HG03342 (cell line): Measurements from ENCODE around the gene RBM14.
"Not testable (repeated sequence)": the region's sequence is repeated elsewhere in the genome, so short reads cannot be mapped to it uniquely, and the experiment has no call there.

Experiments used
- ATAC-seq: cut with Tn5 transposase; IDR thresholded peaks from one replicate; pipeline ENCODE4 v1.9.1; 2021; ENCODE audit warnings: mild to moderate bottlenecking, moderate library complexity; ENCODE audit not compliant: unreplicated experiment

RBM14 gene

GRCh38 chr11:66632952-66633351 is 16.5 kb downstream of the RBM14 start:
- ATAC-seq = no peak

- no peak for ATAC-seq
Observed at GRCh38 chr11:66636411-66636810, 20.0 kb downstream of the RBM14 start.

GRCh38 chr11:66637557-66638176 is 21.2 kb downstream of the RBM14 start:
- no peak for ATAC-seq

- ATAC-seq = peak; percentile 95
Observed at GRCh38 chr11:66638177-66639065, 22.0 kb downstream of the RBM14 start, which contains the start of gene RBM4. Gene RBM4 (plus strand): TSS chr11:66638703. CDS start chr11:66639712, 1,009 bp downstream.

GRCh38 chr11:66639066-66639813 is 22.8 kb downstream of the RBM14 start:
- no peak for ATAC-seq

GRCh38 chr11:66639814-66640340 is 23.4 kb downstream of the RBM14 start:
- ATAC-seq = not testable (repeated sequence)

GRCh38 chr11:66641834-66642233 is 25.4 kb downstream of the RBM14 start:
- no peak for ATAC-seq

- no peak for ATAC-seq
Observed at GRCh38 chr11:66643745-66644437, 27.5 kb downstream of the RBM14 start.

- no peak for ATAC-seq
Observed at GRCh38 chr11:66646828-66647227, 30.4 kb downstream of the RBM14 start.

GRCh38 chr11:66649903-66650302 is 33.5 kb downstream of the RBM14 start:
- ATAC-seq = no peak

GRCh38 chr11:66651016-66651415 is 34.6 kb downstream of the RBM14 start:
- no peak for ATAC-seq

GRCh38 chr11:66652651-66653050 is 36.2 kb downstream of the RBM14 start:
- ATAC-seq = no peak

GRCh38 chr11:66653123-66653522 is 36.7 kb downstream of the RBM14 start:
- ATAC-seq = no peak

GRCh38 chr11:66659763-66660162 is 43.3 kb downstream of the RBM14 start:
- ATAC-seq = no peak

- no peak for ATAC-seq
Observed at GRCh38 chr11:66663741-66664296, 47.4 kb downstream of the RBM14 start.

- no peak for ATAC-seq
Observed at GRCh38 chr11:66665369-66665768, 48.9 kb downstream of the RBM14 start.

- ATAC-seq = no peak
Observed at GRCh38 chr11:66670816-66671215, 54.4 kb downstream of the RBM14 start.

- no peak for ATAC-seq
Observed at GRCh38 chr11:66674964-66675602, 58.7 kb downstream of the RBM14 start.

GRCh38 chr11:66676282-66676919 is 60.0 kb downstream of the RBM14 start:
- ATAC-seq = no peak
